ENCODE data around the gene GPBAR1. TPM values are rescaled to one million over a fixed set of nuclear protein-coding genes. Genes with fewer than 3 reads are reported as not detected.

Gene GPBAR1
- total RNA-seq, 1 donor from 2014 or later: 9.7 TPM

- TF ChIP-seq CTCF (IDR thresholded peaks at IDR 0.05; ENCODE audit: unreplicated experiment): no peak
- peak overlapping the region; percentile 87 for H3K27ac Mint-ChIP-seq
- no peaks in the 10 kb centered on the region for H3K27me3 Mint-ChIP-seq
- peaks cover 27% of the 10 kb centered on the region for H3K4me1 Mint-ChIP-seq (ENCODE audit: low read depth)
- H3K36me3 Mint-ChIP-seq (ENCODE audit: insufficient read depth): peaks cover 10% of the 10 kb centered on the region
- H3K9me3 Mint-ChIP-seq (ENCODE audit: low read depth): no peaks in the 10 kb centered on the region
- no peak for DNase-seq (ENCODE audit: low spot score, unreplicated experiment)
- H3K4me3 Mint-ChIP-seq (ENCODE audit: low read depth): no peak overlapping the region
Measured at GRCh38 chr2:218259099-218259961, 1.5 kb upstream of the GPBAR1 start.

GRCh38 chr2:218260166-218260565, 649 bp upstream of the GPBAR1 start:
- Mint-ChIP-seq H3K4me3 (ENCODE audit: low read depth) (no peak overlapping the region), H3K4me1 (ENCODE audit: low read depth) (peaks cover 29% of the 10 kb centered on the region), H3K27me3 (no peaks in the 10 kb centered on the region), H3K9me3 (ENCODE audit: low read depth) (no peaks in the 10 kb centered on the region), H3K27ac (peak overlapping the region; percentile 87), H3K36me3 (ENCODE audit: insufficient read depth) (peaks cover 7% of the 10 kb centered on the region)
- no peak for TF ChIP-seq CTCF (IDR thresholded peaks at IDR 0.05; ENCODE audit: unreplicated experiment)
- DNase-seq (ENCODE audit: low spot score, unreplicated experiment): no peak

- Mint-ChIP-seq H3K4me3 (ENCODE audit: low read depth) (peak overlapping the region; percentile 45), H3K9me3 (ENCODE audit: low read depth) (no peaks in the 10 kb centered on the region), H3K27me3 (no peaks in the 10 kb centered on the region), H3K36me3 (ENCODE audit: insufficient read depth) (peaks cover 9% of the 10 kb centered on the region), H3K27ac (peak overlapping the region; percentile 84), H3K4me1 (ENCODE audit: low read depth) (peaks cover 29% of the 10 kb centered on the region)
- no peak for TF ChIP-seq CTCF (IDR thresholded peaks at IDR 0.05; ENCODE audit: unreplicated experiment)
- DNase-seq (ENCODE audit: low spot score, unreplicated experiment): no peak
Measured at GRCh38 chr2:218261423-218262236, 815 bp downstream of the GPBAR1 start.

GRCh38 chr2:218262237-218262600, 1.4 kb downstream of the GPBAR1 start:
- no peaks in the 10 kb centered on the region for H3K9me3 Mint-ChIP-seq (ENCODE audit: low read depth)
- no peak for DNase-seq (ENCODE audit: low spot score, unreplicated experiment)
- peaks cover 11% of the 10 kb centered on the region for H3K36me3 Mint-ChIP-seq (ENCODE audit: insufficient read depth)
- H3K27ac Mint-ChIP-seq: peak overlapping the region; percentile 64
- H3K27me3 Mint-ChIP-seq: no peaks in the 10 kb centered on the region
- TF ChIP-seq CTCF (IDR thresholded peaks at IDR 0.05; ENCODE audit: unreplicated experiment): no peak
- H3K4me1 Mint-ChIP-seq (ENCODE audit: low read depth): peaks cover 29% of the 10 kb centered on the region
- H3K4me3 Mint-ChIP-seq (ENCODE audit: low read depth): no peak overlapping the region

All from progenitor cell of endocrine pancreas (in vitro differentiated cells).